ENCODE results near the gene TOX2.

DNA sequence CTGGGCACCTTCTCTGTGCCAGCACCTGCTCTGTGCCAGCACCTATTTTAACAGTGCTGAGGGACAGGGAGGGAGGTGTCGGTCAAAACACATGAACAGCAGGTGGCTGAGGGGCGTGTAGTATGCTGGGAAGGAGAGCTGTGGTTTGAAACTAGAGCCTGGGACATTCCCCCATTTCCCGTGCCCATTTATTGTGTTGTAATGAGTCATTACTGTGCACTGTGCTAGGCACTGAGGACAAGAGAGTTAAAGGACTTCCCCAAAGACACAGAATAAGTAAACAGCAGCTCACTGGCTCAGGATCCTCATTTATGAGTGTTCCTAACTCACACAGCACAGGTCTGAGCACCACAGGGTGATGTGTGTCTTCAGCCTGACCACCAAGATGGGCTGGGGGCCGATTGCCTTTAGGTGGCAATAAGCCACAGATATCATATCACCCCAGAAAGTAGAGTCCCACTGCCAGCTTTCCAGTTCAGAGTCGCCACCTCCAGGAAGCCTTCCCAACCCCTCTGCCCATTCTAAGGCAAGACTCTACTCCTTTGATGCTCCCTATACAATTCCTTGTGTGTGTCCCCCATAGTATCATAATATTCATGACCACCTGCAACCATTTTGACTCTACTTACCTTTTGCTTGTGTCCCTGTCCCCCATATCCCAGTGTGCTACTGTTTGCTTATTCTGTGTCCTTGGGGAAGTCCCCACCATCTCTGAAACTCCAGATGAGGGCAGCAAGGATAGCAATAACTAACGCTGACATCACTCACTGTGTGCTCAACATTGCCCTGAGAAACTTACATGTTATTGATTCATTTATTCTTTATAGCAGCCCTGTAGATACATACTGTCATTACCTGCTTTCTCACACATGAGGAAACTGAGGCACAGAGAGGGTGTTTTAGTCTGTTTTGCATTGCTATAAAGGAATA lies 87.3 kb downstream of the TOX2 start:
- TF ChIP-seq GABPA (IDR thresholded peaks at IDR 0.05; ENCODE audit: borderline replicate concordance, insufficient read depth, low read length), result no peak
- TF ChIP-seq, protein P1, sequence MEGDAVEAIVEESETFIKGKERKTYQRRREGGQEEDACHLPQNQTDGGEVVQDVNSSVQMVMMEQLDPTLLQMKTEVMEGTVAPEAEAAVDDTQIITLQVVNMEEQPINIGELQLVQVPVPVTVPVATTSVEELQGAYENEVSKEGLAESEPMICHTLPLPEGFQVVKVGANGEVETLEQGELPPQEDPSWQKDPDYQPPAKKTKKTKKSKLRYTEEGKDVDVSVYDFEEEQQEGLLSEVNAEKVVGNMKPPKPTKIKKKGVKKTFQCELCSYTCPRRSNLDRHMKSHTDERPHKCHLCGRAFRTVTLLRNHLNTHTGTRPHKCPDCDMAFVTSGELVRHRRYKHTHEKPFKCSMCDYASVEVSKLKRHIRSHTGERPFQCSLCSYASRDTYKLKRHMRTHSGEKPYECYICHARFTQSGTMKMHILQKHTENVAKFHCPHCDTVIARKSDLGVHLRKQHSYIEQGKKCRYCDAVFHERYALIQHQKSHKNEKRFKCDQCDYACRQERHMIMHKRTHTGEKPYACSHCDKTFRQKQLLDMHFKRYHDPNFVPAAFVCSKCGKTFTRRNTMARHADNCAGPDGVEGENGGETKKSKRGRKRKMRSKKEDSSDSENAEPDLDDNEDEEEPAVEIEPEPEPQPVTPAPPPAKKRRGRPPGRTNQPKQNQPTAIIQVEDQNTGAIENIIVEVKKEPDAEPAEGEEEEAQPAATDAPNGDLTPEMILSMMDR (IDR thresholded peaks at IDR 0.05; ENCODE audit: control extremely low read depth in 1 of 3, insufficient read depth in 1 of 3, low read depth in 1 of 3, low read length in 3 of 3), result no peak
- TF ChIP-seq POLR2AphosphoS5 (IDR thresholded peaks at IDR 0.05; ENCODE audit: low read depth, low read length), result no peak
- TF ChIP-seq ZNF274 (IDR thresholded peaks at IDR 0.05; ENCODE audit: borderline replicate concordance, extremely low read depth, low read length), result no peak
- TF ChIP-seq SP2 (IDR thresholded peaks at IDR 0.05; ENCODE audit: low read length), result no peak
- no peak for TF ChIP-seq JUND (IDR thresholded peaks at IDR 0.05; ENCODE audit: low read length)
- TF ChIP-seq TCF12 (IDR thresholded peaks at IDR 0.05; ENCODE audit: low read depth, low read length), result no peak
- no peak for TF ChIP-seq EZH2 (IDR thresholded peaks at IDR 0.05; ENCODE audit: low read depth, low read length, severe bottlenecking)
- TF ChIP-seq SUZ12 (IDR thresholded peaks at IDR 0.05; ENCODE audit: low read length), result no peak
- no peak for TF ChIP-seq TEAD4 (IDR thresholded peaks at IDR 0.05; ENCODE audit: low read depth, low read length)
- TF ChIP-seq TAF7 (optimal IDR thresholded peaks at IDR 0.05; ENCODE audit: borderline replicate concordance, low read depth, low read length), result no peak

All from H1 (cell line).